Type B pancreatic cell (in vitro differentiated cells): Measurements from ENCODE around the gene TEX51. TPM values are rescaled to one million over a fixed set of nuclear protein-coding genes. Genes with fewer than 3 reads are reported as not detected.

ENCODE experiments used
- DNase-seq: peaks from one replicate; pipeline ENCODE4 v3.0.0; 2021; ENCODE audit warnings: mixed read lengths; ENCODE audit not compliant: unreplicated experiment; ENCODE audit errors: extremely low spot score
- H3K27ac Mint-ChIP-seq: 2 replicates; pipeline ENCODE4 v1.8.0; 2021; ENCODE audit warnings: mild to moderate bottlenecking, mixed read lengths
- H3K27me3 Mint-ChIP-seq: 2 replicates; pipeline ENCODE4 v1.8.0; 2021; ENCODE audit warnings: mixed read lengths
- H3K36me3 Mint-ChIP-seq: 2 replicates; pipeline ENCODE4 v1.8.0; 2021; ENCODE audit warnings: mixed read lengths
- H3K4me1 Mint-ChIP-seq: one replicate; pipeline ENCODE4 v1.8.0; 2021; ENCODE audit warnings: mixed read lengths; ENCODE audit not compliant: unreplicated experiment
- H3K4me3 Mint-ChIP-seq: 2 replicates; pipeline ENCODE4 v1.8.0; 2021; ENCODE audit warnings: mild to moderate bottlenecking, mixed read lengths
- H3K9me3 Mint-ChIP-seq: 2 replicates; pipeline ENCODE4 v1.8.0; 2021; ENCODE audit warnings: mixed read lengths
- total RNA-seq: library from RNA; stranded (reverse); gene quantifications from 2 replicates; pipeline ENCODE4 v1.2.1, GENCODE V29; 2021; ENCODE audit warnings: low replicate concordance
- TF ChIP-seq, protein P1 (sequence below): fragments of 200-600 bp; sonication (generic); conservative IDR thresholded peaks from 2 replicates; pipeline ENCODE4 v1.5.0; 2021; ENCODE audit warnings: antibody characterized with exemption, mild to moderate bottlenecking

Gene TEX51
- total RNA-seq, 1 donor from 2014 or later, result not detected

DNA sequence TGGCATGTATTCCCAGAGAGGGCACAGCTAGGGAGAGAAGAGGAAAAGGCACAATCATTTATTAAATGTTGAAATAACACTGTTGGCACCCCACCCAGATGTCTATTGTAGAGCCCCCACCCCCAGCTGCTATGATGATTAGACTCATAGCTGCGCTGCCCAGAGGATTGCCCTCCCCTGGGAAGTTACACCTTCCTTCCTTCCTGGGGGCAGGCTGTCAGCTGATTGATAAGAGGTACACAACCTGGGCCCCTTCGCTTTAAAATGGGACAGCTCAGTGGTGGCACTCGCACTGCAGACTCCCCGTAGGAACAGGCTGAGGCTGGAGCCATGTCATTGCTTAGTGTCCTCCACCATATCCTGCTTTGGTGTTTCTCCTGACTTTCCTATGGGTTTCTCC is 18.1 kb downstream of the TEX51 start:
- Mint-ChIP-seq H3K4me3 (no peak overlapping the region), H3K9me3 (no peaks in the 10 kb centered on the region), H3K27me3 (peaks cover 4% of the 10 kb centered on the region), H3K4me1 (no peaks in the 10 kb centered on the region), H3K27ac (no peak overlapping the region), H3K36me3 (no peaks in the 10 kb centered on the region)
- TF ChIP-seq, protein P1, sequence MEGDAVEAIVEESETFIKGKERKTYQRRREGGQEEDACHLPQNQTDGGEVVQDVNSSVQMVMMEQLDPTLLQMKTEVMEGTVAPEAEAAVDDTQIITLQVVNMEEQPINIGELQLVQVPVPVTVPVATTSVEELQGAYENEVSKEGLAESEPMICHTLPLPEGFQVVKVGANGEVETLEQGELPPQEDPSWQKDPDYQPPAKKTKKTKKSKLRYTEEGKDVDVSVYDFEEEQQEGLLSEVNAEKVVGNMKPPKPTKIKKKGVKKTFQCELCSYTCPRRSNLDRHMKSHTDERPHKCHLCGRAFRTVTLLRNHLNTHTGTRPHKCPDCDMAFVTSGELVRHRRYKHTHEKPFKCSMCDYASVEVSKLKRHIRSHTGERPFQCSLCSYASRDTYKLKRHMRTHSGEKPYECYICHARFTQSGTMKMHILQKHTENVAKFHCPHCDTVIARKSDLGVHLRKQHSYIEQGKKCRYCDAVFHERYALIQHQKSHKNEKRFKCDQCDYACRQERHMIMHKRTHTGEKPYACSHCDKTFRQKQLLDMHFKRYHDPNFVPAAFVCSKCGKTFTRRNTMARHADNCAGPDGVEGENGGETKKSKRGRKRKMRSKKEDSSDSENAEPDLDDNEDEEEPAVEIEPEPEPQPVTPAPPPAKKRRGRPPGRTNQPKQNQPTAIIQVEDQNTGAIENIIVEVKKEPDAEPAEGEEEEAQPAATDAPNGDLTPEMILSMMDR, result no peak
- DNase-seq, result no peak

DNA sequence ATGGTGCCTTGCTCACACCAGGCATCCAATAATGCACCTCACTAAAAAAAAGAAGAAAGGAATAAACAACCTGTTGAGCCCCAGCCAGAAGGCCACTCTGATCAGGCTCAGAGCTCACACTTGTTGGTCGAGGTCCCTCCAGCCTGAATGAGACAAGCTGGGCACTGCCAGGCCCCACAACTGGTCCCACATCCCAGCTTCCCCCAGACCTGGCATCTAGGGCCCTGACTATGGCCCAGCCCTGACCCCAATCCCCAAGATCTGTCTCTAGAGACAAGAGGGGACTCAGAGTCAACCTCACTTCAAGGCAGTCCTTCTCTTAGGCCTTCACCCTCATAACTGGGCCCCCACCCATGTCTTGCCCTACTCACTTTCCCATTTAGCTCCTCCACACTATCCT is 22.4 kb downstream of the TEX51 start:
- DNase-seq, result no peak
- H3K36me3 Mint-ChIP-seq, result no peaks in the 10 kb centered on the region
- no peaks in the 10 kb centered on the region for H3K4me1 Mint-ChIP-seq
- H3K27me3 Mint-ChIP-seq, result peaks cover 4% of the 10 kb centered on the region
- TF ChIP-seq, protein P1, result no peak
- no peak overlapping the region for H3K27ac Mint-ChIP-seq
- peaks cover 5% of the 10 kb centered on the region for H3K9me3 Mint-ChIP-seq
- H3K4me3 Mint-ChIP-seq, result no peak overlapping the region

DNA sequence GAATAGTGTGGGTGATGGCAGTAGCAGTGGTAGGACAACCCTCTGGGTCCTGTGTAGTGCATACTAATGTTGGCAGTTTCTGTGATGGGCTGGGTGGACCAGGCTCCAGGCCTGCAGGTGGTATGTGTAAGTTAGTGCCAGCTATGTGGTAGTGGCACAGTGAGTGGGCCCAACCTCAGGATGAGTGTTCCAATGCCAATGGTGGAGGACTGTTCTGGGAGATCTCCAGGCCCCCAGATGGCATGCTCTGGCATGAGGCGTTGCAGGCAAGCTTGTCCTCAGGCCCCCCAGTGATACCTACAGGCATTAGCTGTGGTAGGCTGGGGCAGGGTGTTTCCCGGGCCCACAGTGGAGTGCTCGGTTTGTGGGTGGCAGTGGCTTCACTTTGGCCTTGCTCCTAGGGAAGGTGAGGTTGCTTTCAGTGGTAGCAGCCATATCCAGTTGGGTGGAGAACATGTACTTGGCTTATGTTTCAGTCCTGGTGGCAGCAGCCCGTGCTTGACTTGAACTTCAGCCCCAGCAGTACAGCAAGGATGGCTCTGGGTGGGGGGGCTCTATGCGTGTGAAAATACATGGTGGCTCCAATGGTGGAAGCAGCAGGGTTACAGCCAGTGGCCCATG is 32.4 kb downstream of the TEX51 start:
- H3K36me3 Mint-ChIP-seq, result no peaks in the 10 kb centered on the region
- DNase-seq, result no peak
- TF ChIP-seq, protein P1, result no peak
- peaks cover 5% of the 10 kb centered on the region for H3K4me1 Mint-ChIP-seq
- no peak overlapping the region for H3K27ac Mint-ChIP-seq
- H3K27me3 Mint-ChIP-seq, result peaks cover 9% of the 10 kb centered on the region
- no peaks in the 10 kb centered on the region for H3K9me3 Mint-ChIP-seq
- no peak overlapping the region for H3K4me3 Mint-ChIP-seq

DNA sequence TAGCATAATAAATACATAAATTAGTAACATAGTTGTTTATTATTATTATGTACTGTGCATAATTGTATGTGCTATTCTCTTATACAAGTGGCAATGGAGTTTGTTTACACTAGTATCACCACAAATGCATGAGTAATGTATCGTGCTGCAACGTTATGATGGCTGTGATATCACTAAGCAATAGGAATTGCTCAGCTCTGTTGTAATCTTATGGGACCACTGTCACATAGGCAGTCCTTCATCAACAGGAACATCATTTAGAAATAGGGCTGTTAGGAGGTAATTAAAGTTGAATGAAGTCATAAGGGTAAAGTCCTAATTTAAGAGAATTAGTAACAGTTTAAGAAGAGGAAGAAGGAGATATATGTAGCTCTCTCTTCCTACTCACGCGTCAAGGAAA is 33.8 kb downstream of the TEX51 start:
- H3K9me3 Mint-ChIP-seq, result no peaks in the 10 kb centered on the region
- peaks cover 10% of the 10 kb centered on the region for H3K27me3 Mint-ChIP-seq
- H3K36me3 Mint-ChIP-seq, result no peaks in the 10 kb centered on the region
- no peak overlapping the region for H3K4me3 Mint-ChIP-seq
- DNase-seq, result no peak
- no peak overlapping the region for H3K27ac Mint-ChIP-seq
- peaks cover 5% of the 10 kb centered on the region for H3K4me1 Mint-ChIP-seq
- TF ChIP-seq, protein P1, result no peak

DNA sequence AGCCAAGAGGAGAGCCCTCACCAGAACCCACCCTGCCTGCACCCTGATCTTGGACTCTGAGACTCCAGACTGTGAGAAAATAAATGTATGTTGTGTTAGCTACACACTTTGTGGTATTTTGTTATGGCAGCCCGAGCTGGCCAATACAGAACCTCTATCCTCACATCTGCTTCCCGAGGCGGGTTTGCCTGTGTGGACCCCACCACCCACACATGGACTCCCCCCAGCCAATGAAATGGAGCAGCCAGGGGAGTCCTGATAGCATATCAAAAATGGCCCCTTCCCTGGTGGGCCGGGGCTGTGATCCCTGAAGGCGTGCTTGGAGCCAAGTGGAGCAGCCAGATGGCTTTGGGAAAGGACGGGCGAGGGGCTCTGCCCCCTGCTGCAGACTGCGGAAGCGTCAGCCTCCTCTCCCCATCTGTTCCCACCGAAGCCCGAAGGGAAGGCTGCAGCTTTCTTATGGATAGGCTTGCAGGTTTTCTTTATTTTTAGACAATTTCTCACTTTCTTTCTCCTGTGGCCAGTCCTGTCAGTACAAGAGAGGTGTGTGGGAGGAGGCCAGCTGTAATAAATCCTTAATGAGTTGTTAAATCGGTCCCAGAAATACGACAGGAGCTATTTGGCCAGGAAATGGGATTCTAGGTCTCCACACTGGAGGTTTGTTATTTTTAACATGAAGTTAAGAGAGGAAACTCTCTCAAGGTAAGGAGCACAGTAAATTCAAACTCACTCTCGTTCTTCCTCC is 34.4 kb downstream of the TEX51 start:
- Mint-ChIP-seq H3K4me3 (no peak overlapping the region), H3K27ac (no peak overlapping the region), H3K27me3 (peaks cover 12% of the 10 kb centered on the region), H3K9me3 (no peaks in the 10 kb centered on the region), H3K4me1 (peaks cover 5% of the 10 kb centered on the region), H3K36me3 (no peaks in the 10 kb centered on the region)
- DNase-seq, result no peak
- TF ChIP-seq, protein P1, result no peak
